ENCODE data around the gene MAPK1.
"Not testable (repeated sequence)": the region's sequence is repeated elsewhere in the genome, so short reads cannot be mapped to it uniquely, and the experiment has no call there.

The MAPK1 gene

DNA sequence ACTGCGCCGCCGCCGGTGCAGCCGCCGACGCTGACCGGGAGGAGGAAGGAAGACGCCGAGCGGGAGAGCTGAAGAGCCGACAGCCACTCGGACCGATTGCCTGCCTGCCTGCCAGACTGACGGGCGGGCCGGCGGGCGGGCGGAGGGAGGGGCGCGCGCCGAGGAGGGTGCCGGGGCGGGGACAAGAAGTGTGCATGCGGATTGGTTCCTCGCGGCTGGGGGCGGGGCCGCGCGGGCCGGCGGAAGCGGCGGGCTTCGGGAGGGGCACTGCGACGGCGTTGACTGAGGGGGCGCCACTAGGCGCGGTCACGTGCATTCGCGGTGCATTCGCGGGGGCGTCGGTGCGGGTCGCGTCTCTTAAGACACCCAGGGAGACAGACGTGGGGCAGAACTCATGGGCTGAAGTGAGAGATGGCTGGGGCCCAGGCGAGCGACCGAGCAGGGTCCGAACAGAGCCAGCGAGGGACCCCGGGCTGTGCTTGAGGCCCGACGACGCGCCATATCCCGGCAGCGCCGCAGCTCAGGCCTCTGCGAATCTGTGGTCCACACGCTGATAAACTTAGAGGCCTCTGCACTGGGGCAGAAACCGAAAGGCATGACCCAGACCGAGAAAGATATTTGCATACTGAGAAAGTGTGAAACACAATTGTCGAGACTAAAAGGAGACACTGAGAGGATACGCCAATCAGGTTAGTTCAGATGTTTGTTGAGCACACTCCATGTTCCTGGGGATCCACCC is at the start of gene MAPK1:
Gene MAPK1 (minus strand): TSS at position 118 of the 739 bp plus-strand sequence. CDS start 205 bp downstream, outside the sequence.
- DNase-seq, result peak; percentile 66

DNA sequence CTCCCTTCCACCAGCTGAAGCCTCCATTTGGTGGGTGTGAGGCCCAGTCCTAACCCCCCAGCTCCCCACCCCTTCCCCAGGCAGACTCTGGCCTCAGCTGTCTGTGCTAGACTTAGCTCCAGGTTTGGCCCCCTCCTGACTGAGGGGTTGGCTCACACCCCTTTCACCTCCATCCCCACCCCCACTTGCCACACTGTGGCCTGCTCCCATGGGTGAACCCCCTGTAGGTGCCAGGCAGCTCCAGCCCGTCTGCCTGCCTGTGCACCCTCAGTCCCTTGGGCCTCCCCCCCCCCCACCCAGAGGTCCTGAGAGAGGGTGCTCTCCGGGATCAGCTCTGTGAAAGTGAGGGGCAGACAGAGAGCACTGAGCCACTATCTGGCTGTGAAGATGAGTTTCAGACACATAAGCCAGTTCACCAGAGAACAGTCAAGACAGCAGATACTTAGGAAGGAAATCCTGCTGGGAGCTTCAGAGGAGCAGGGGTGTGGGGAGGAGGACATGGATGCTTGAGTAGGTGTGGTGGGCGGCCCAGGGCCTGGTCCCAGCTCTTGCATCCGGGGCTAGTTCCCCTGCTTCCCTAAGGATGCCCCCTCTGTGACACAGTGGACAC is 49.0 kb upstream of the MAPK1 start:
- DNase-seq, result no peak

DNA sequence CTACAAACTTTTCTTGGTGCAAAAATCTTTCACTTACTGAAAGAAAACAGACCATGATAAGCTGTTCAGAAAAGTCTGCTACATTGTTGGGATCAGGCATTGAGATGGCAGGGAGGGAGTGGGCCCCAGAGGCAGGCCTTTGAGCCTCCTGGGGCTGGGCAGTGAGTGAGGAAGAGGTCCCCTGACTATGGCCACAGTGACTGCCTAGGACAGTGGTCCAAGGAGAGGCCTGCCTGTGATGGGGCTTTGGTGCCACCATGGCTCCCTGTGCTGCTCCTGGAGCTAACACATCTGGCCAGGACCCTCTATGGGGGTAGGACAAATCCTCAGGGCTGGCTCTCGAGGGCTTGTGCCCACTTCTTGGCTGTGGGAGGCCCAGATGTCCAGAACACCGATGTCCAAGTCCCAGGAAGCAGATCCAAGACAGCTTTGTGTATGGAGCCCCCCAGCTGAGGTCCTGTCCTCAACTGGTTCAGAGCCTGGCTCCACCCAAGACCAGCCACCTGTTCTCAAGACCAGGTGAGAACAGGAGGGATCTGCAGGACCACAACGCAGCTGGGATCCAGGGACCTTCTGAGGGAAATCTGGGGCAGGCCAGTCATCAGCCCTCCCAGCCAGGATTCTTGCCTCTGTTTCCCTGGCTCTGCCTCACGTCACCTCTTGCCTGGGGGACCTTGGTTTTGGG is 48.3 kb upstream of the MAPK1 start:
- no peak for DNase-seq

DNA sequence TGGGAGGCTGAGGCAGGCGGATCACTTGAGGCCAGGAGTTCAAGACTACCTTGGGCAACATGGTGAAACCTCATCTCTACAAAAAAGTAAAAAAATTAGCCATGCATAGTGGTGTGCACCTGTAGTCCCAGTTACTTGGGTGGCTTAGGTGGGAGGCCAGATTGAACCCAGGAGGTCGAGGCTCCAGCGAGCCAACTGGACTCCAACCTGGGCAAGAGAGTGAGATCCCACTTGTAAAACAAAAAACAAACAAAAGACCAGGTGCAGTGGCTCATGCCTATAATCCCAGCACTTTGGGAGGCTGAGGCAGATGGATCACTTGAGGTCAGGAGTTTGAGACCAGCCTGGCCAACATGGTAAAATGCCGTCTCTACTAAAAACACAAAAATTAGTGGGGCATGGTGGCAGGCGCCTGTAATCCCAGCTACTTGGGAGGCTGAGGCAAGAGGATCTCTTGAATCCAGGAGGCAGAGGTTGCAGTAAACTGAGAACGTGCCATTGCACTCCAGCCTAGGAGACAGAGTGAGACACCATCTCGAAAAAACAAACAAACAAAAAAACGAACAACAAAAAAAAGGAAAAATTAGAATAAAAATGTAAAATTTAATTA is 46.7 kb upstream of the MAPK1 start:
- DNase-seq, result not testable (repeated sequence)

DNA sequence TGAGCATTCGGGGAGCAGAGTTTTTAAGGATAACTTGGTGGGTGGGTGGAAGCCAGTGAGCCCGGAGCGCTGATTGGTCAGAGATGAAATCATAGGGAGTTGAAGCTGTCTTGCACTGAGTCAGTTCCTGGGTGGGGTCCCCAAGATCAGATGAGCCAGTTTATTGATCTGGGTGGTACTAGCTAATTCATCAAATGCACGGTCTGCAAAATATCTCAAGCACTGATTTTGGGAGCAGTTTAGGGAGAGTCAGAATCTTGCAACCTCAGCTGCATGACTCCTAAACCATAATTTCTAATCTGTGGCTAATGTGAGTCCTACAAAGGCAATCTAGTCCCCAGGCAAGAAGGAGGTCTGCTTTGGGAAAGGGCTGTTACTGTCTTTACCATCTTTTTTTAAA is 42.9 kb upstream of the MAPK1 start:
- not testable (repeated sequence) for DNase-seq

DNA sequence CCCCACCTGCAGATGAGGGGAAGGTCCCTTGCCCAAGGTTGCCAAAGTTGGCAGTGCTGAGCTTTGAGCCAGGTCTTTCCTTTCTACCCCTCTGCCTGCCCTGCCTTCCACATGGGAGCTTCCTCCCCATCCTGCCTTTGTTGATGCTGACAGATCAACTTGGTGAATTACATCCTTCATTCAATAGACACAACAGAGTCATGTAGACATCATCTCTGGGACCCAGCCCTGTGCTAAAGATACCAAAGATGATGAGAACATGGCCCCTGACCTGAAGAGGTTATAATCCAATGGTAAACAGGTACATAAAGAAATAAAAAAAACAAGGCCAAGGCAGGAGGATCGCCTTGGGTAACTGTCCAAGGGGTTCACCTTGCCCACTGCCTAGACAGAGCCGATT is 42.4 kb upstream of the MAPK1 start:
- no peak for DNase-seq

DNA sequence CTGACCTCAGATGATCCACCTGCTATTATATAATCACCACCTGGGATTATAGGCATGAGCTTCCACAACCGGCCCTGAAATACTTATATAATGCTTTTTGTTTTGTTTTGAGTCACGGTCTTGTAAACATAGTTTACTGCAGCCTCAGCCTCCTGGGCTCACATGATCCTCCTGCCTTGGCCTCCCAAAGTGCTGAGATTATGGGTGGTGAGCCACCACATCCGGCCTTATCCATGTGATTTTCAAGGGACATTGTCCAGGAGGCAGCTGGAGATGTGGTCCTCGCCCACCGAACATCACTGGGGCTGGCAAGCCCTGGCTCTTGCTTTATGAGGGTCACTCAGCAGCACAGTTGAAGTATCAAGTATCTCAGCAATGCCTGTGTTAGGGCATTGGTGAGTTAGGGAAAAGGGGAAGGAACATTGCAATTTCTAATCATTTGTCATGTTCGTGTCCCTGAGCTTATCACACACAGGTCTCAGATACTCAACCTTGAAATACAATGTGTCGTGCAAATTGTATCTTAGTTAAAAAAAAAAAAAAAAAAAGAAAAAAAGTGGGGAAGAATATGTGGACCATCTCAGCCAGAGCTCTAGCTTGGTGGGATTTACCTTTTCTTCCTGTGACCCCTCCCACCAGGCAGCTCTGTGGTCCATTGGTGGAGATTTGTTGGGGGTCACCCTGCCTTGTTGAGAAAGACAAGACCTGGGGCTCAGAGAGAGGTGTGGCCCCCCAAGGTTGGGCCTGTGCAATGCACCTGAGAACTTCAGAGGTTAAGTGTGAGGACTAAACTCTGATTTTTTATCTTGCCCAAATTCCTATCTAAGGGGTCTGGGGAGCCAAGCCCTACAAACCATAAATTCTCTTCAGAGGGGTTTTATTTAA is 40.4 kb upstream of the MAPK1 start:
- DNase-seq, result no peak

DNA sequence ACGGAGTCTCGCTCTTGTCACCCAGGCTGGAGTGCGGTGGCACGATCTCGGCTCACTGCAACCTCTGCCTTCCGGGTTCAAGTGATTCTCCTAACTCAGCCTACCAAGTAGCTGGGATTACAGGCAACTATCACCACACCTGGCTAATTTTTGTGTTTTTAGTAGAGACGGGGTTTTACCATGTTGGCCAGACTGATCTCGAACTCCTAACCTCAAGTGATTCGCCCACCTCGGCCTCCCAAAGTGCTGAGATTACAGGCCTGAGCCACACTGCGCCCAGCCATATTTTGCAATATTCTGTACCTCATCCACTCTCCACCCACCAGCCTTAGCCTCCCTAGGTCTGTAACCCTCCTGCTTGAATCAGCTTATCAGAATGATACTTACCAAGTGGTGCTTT is 37.8 kb upstream of the MAPK1 start:
- DNase-seq, result not testable (repeated sequence)

DNA sequence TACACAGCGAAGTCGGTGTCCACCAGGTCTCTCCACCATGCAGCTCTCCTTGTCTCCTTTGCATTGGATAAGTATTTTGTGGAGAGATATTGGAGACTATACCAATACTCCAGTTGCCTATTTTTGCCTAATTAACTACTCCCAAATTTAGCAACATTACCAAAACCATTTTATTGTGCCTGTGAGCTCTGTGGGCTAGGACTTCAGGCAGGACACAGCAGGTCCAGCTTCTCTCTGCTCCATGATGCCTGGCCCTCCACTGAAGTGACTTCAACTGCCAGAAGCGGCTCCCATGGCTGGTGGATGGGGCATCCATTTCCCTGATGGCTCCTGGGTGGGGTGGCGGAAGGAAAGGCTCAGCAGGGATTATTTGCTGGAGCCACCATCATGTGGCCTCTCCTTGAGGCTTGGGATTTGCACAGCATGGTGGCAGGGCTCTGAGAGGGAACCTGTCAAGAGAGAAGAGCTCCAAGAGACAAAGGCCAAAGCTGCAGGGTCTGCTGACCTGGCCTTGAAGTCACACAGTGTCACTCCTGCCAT is 36.9 kb upstream of the MAPK1 start:
- no peak for DNase-seq

DNA sequence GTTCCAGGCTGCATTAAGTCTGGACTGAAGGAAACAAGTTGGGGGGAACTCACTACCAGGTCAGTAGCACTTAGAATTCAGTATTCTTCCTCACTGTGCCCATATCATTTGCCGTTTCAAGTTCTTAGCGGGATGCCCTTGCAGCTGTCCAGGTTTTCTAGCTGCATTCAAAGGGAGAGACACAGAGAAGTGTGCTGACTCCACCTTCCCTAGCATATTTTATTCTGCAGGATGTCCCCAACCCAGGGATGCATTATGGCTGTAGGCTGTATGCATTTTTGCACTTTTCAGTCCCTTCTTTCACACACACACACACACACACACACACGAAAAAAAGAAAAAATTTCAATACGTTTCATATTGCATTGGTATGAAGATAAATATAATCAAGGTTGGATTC is 35.8 kb upstream of the MAPK1 start:
- DNase-seq, result no peak

DNA sequence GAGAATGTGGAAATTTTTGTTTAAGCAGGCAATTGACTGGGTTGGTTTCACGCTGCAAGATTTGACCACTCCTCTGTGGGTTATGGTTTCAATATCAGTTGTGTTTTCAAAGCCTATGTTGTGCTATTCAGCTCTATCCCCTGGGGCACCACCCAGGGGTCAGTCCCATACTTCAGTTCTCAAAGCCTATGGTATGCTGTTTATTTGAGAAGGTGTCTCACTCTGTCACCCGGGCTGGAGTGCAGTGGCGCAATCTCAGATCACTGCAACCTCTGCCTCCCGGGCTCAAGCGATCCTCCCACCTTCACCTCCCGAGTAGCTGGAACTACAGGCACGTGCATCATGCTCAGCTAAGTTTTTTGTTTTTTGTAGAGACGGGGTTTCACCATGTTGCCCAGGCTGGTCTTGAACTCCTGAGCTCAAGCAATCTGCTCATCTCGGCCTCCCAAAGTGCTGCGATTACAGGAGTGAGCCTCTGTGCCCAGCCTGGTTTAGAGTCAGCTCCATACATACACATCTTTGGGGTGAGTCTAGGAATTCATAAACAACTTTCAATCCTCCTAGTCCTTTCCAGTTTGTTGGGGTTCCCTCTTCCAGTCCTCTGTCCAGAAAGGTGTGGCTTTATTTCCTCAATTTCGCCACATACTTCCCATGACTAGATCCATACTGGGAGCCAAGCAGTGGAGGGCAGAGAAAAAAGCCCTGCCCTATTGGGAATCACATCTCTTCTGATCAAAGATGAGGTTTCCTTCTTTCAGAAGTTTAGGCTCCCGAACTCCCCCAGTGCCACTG is 35.0 kb upstream of the MAPK1 start:
- DNase-seq, result no peak

DNA sequence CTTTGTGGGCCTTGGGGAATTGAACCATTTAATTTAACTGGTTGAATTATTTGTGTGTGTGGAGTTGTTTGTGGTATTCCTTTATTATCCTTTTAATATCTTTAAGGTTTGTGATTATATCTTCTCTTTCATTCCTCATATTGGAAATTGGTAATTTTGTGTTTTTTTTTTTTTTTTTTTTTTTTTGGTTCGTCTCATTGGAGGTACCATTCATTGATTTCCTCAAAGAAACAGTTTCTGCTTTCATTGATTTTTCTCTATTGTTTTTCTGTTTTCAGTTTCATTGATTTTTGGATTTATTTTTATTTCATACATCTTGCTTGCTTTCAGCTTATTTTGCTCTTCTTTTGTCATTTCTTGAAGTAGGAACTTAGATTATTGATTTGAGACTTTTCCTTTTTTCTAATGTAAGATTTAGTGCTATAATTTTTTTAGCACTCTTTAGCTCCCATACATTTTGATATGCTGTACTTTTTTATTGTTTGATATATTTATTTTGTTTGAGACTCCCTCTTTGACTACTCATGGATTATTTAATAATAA is 31.0 kb upstream of the MAPK1 start:
- no peak for DNase-seq

DNA sequence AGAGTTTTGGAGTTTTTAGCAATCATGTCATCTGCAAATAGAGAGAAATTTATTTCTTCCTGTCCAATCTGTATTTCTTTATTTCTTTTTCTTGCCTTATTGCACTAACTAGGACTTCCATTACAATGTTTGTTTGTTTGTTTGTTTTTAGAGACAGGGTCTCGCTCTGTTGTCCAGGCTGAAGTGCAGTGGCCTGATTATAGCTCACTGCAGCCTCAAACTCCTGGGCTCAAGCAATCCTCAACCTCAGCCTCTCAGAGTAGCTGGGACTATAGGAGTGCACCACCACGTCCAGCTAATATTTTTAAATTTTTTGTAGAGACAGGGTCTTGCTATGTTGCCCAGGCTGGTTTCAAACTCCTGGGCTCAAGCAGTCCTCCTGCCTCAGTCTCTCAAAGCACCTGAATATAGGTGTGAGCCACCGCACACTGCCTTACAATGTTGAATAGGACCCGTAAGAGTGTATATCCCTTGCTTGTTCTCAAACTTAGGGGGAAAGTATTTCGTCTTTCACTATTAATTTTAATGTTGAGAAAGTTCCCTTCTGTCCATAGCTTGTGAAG is 29.6 kb upstream of the MAPK1 start:
- no peak for DNase-seq

DNA sequence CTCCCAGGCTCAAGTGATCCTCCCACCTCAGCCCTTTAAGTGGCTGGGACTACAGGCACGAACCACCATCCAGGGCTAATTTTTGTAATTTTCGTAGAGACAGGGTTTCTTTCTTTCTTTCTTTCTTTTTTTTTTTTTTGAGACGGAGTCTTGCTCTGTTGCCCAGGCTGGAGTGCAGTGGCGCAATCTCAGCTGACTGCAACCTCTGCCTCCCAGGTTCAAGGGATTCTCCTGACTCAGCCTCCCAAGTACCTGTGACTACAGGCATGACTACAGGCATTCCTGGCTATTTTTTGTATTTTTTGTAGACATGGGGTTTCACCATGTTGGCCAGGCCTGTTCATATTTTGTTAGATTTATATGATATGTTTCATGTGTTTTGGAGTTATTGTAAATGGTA is 28.8 kb upstream of the MAPK1 start:
- not testable (repeated sequence) for DNase-seq

DNA sequence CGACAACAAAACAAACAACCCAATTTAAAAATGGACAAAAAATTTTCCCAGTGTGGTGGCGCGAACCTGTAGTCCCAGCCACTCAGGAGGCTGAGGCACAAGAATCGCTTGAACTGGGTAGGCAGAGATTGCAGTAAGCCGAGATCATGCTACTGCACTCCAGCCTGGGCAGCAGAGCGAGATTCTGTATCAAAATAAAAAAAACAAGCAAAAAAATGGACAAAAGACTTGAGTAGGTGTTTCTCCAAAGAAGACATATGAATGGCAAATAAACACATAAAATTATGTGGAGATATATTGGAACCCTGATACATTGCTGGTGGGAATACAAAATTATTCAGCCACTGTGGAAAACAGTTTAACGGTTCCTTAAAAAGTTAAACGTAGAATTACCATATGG is 27.4 kb upstream of the MAPK1 start:
- DNase-seq, result no peak

DNA sequence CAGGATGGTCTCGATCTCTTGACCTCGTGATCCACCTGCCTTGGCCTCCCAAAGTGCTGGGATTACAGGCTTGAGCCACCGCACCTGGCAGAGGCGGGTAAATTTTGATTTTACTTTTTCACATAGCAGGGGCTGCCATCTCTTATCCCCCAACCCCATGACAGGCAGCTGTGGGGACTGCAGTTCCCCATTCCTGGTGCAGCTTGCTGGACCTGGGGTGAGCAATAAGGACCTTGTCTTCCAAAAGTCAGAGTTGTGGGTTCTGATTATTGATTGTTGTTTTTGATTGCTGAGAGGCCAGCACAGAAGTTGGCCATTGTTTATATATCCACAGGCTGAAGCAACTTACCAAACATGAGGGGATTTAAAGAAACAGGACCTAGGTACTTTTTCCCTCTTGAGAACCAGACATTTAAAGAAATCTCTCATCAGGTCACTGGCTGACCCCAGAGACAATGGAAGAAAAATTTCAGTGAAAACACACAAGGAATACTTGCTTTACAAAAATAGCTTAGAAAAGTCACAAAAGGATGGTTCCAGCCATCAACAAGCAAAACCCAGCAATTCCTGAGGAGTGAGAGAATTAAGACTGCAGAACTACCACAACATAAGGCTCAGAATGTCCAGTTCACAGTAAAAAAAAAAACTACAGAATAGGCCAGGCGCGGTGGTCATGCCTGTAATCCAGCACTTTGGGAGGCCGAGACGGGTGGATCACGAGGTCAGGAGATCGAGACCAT is 22.0 kb upstream of the MAPK1 start:
- DNase-seq, result no peak

DNA sequence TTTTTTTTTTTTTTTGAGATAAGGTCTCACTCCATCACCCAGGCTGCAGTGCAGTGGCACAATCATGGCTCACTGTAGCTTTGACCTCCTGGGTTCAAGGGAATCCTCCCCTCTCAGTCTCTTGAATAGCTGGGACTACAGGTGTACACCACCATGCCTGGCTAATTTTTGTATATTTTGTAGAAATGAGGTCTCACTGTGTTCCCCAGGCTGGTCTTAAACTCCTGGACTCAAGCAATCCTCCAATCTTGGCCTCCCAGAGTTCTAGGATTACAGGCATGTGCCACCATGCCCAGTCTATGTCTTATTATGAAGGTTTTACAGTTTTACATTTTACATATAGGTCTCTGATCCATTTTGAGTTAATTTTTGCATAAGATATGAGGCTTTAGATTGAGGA is 20.4 kb upstream of the MAPK1 start:
- no peak for DNase-seq

DNA sequence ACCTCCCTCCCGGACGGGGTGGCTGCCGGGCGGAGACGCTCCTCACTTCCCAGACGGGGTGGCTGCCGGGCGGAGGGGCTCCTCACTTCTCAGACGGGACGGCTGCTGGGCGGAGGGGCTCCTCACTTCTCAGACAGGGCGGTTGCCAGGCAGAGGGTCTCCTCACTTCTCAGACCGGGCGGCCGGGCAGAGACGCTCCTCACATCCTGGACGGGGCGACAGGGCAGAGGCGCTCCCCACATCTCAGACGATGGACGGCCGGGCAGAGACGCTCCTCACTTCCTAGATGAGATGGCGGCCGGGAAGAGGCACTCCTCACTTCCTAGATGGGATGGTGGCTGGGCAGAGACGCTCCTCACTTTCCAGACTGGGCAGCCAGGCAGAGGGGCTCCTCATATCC is 16.5 kb upstream of the MAPK1 start:
- not testable (repeated sequence) for DNase-seq

DNA sequence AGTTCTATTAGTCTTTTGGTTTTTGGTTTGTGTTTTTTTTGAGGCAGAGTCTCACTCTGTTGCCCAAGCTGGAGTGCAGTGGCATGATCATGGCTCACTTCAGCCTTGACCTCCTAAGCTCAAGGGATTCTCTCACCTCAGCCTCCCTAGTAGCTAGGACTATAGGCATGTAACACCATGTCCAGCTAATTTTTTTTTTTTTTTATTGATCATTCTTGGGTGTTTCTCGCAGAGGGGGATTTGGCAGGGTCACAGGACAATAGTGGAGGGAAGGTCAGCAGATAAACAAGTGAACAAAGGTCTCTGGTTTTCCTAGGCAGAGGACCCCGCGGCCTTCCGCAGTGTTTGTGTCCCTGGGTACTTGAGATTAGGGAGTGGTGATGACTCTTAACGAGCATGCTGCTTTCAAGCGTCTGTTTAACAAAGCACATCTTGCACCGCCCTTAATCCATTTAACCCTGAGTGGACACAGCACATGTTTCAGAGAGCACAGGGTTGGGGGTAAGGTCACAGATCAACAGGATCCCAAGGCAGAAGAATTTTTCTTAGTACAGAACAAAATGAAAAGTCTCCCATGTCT is 15.4 kb upstream of the MAPK1 start:
- DNase-seq, result not testable (repeated sequence)
